Glutamatergic neuron (in vitro differentiated cells): ENCODE measurements around the gene SMKR1. TPM values are rescaled to one million over a fixed set of nuclear protein-coding genes. Genes with fewer than 3 reads are reported as not detected.

Experiments
- DNase-seq: peaks from one replicate; pipeline ENCODE4 v3.0.0; 2022
- H3K27ac Mint-ChIP-seq: one replicate; pipeline ENCODE4 v1.8.0; 2020; ENCODE audit warnings: mild to moderate bottlenecking, mixed read lengths, inconsistent platforms; ENCODE audit not compliant: unreplicated experiment
- H3K27me3 Mint-ChIP-seq: one replicate; pipeline ENCODE4 v1.8.0; 2020; ENCODE audit warnings: mild to moderate bottlenecking, moderate library complexity, mixed read lengths, inconsistent platforms; ENCODE audit not compliant: unreplicated experiment
- H3K36me3 Mint-ChIP-seq: one replicate; pipeline ENCODE4 v1.8.0; 2020; ENCODE audit warnings: mild to moderate bottlenecking, mixed read lengths, inconsistent platforms; ENCODE audit not compliant: unreplicated experiment
- H3K4me1 Mint-ChIP-seq: one replicate; pipeline ENCODE4 v1.8.0; 2020; ENCODE audit warnings: mild to moderate bottlenecking, low read depth, mixed read lengths, inconsistent platforms; ENCODE audit not compliant: unreplicated experiment
- H3K4me3 Mint-ChIP-seq: one replicate; pipeline ENCODE4 v1.8.0; 2020; ENCODE audit warnings: mild to moderate bottlenecking, mixed read lengths, inconsistent platforms; ENCODE audit not compliant: unreplicated experiment
- H3K9me3 Mint-ChIP-seq: one replicate; pipeline ENCODE4 v1.8.0; 2020; ENCODE audit warnings: mild to moderate bottlenecking, moderate library complexity, mixed read lengths, inconsistent platforms; ENCODE audit not compliant: unreplicated experiment
- total RNA-seq: library from RNA; stranded (reverse); fragmentation: NEBNext Ultra II Directional; extraction: Animal tissue kit (Norgen Biotek cat#: 25700); gene quantifications from one replicate; pipeline ENCODE4 v1.2.1, GENCODE V29; 2021; ENCODE audit not compliant: unreplicated experiment
- TF ChIP-seq, protein P1 (sequence below): fragments of 200-600 bp; sonication (generic); IDR thresholded peaks from one replicate; pipeline ENCODE4 v1.5.0; 2021; ENCODE audit not compliant: partially characterized antibody, unreplicated experiment

Gene SMKR1
- total RNA-seq, 1 donor from 2014 or later = 0.98 TPM

DNA sequence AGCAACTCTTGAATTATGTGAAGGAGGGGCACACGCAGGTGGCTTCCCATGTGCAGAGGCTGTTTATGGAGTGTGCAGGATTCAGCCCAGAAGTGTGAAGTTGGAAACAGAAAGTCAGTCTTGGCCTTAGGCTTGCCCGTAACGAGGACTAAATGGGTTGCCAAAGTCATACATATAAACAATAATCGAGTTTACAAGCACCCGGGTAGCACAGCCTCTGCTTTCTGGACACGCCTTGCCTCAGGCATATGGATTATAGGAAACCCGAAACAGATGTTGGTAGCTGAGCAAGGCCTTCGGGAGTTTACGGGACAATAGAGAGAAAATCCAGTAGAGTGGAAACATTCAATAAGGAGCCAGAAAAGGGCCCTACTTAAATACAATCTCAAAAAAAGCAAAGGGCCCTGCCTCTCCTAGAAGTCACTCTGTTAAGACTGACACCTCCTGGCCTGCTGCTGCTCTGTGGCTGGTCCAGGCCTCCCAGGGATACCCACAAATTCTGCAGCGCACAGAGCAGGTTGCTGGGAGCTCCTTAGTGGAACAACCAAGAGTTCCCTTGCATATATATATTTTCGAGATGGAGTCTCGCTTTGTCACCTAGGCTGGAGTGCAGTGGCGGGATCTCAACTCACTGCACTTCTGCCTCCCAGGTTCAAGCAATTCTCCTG, 48.5 kb downstream of the SMKR1 start:
- TF ChIP-seq, protein P1, sequence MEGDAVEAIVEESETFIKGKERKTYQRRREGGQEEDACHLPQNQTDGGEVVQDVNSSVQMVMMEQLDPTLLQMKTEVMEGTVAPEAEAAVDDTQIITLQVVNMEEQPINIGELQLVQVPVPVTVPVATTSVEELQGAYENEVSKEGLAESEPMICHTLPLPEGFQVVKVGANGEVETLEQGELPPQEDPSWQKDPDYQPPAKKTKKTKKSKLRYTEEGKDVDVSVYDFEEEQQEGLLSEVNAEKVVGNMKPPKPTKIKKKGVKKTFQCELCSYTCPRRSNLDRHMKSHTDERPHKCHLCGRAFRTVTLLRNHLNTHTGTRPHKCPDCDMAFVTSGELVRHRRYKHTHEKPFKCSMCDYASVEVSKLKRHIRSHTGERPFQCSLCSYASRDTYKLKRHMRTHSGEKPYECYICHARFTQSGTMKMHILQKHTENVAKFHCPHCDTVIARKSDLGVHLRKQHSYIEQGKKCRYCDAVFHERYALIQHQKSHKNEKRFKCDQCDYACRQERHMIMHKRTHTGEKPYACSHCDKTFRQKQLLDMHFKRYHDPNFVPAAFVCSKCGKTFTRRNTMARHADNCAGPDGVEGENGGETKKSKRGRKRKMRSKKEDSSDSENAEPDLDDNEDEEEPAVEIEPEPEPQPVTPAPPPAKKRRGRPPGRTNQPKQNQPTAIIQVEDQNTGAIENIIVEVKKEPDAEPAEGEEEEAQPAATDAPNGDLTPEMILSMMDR = no peak
- H3K27ac Mint-ChIP-seq = peak overlapping the region; percentile 79
- H3K9me3 Mint-ChIP-seq = peaks cover 5% of the 10 kb centered on the region
- H3K27me3 Mint-ChIP-seq = peaks cover 6% of the 10 kb centered on the region
- no peaks in the 10 kb centered on the region for H3K36me3 Mint-ChIP-seq
- no peak for DNase-seq
- H3K4me3 Mint-ChIP-seq = peak overlapping the region; percentile 72
- peaks cover 13% of the 10 kb centered on the region for H3K4me1 Mint-ChIP-seq

DNA sequence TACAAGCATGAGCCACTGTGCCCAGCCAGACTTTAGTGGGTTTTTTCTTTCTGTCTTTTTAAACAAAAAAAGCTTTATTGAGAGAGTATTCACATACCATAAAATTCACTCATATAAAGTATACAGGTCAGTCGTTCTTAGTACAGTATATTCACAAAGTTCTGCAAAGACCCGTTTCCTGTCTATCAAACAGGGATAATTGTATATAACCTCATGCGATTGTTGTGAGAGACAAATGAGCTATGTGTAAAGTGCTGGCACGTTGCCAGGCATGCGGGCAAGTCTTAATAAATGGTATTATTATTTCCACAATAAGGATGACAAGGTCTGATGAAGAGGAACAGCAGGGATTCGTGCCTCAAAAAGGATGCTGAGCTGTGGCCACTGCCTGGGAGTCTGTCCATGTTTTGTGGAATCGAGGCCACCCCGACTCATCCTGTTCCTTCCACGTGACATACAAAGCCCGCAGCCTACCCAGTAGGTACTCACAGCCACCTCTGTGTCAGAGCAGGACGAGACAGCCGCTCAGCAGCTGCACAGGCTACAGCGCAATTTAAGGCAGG, 51.6 kb downstream of the SMKR1 start:
- Mint-ChIP-seq H3K9me3 (peaks cover 5% of the 10 kb centered on the region), H3K4me1 (peaks cover 13% of the 10 kb centered on the region)
- no peak for DNase-seq

DNA sequence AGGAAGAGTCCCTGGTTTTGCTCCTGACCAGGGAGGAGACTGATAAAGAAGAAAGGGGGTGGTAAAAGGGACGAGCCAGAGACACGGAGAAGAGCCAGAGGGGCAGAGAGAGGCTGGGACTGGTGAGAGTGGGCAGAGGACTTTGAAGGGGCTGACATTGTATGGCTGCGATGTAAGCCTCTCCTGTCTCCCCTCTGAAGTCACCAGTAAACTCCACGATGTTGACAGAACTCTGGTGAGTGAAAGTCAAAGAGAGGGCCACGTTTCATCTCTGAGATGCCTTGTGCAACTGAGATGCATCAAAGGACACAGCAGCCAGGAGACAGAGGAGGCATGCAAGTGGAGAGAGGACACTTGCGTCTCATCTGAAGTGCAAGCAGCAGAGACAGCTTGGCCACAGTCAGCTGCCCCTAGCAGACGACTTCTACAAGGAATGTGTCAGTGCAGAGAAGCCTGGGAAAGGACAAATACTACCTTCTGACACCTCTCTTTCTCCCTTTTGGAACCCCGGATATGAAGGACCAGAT, 54.3 kb downstream of the SMKR1 start:
- TF ChIP-seq, protein P1 = no peak
- Mint-ChIP-seq H3K27me3 (peaks cover 5% of the 10 kb centered on the region), H3K36me3 (no peaks in the 10 kb centered on the region), H3K4me3 (no peak overlapping the region), H3K9me3 (no peaks in the 10 kb centered on the region), H3K27ac (no peak overlapping the region), H3K4me1 (peaks cover 5% of the 10 kb centered on the region)
- no peak for DNase-seq

More for the DNA sequence above, 51.6 kb downstream of the SMKR1 start:
- H3K27ac Mint-ChIP-seq = no peak overlapping the region
- TF ChIP-seq, protein P1 = no peak
- no peak overlapping the region for H3K4me3 Mint-ChIP-seq
- no peaks in the 10 kb centered on the region for H3K36me3 Mint-ChIP-seq
- H3K27me3 Mint-ChIP-seq = peaks cover 7% of the 10 kb centered on the region

DNA sequence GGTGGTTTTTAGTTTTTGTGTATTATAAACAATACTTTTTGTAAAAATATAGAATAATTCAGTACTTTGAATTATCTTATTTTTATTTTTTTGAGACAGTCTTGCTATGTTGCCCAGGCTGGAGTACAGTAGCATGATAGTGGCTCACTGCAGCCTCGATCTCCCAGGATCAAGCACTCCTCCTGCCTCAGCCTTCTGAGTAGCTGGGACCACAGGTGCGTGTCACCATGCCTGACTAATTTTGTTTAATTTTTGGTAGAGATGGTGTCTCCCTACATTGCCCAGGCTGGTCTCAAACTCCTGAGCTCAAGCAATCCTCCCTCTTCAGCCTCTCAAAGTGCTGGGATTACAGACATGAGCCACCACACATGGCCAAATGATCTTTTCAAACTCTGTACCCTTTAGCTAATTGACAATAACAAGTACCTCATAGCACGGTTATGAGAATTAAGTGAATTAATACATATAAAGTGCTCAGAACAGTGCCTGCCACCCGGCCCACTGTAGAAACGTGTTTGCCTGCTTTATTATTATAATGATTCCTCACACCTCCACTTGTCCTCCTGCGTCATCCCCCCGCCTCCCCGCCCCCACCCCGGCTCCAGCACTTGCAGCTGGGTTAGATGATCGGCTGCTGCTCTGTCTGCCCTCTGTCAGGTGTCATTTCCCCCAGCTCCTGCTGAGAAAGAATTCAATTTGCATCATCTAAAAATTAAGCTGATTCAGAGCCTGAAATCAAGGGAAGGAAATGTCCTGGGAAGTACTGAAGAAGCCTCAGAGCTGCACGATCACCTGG, 55.6 kb downstream of the SMKR1 start:
- peaks cover 3% of the 10 kb centered on the region for H3K27me3 Mint-ChIP-seq
- no peak for DNase-seq
- H3K27ac Mint-ChIP-seq = no peak overlapping the region

More for the DNA sequence above, 55.6 kb downstream of the SMKR1 start:
- Mint-ChIP-seq H3K9me3 (no peaks in the 10 kb centered on the region), H3K4me3 (no peak overlapping the region), H3K4me1 (peaks cover 5% of the 10 kb centered on the region), H3K36me3 (no peaks in the 10 kb centered on the region)
- TF ChIP-seq, protein P1 = no peak
